HAP-1 (cell line): ENCODE data around the gene SLC6A13.

Source experiments
- DNase-seq, 2 experiments: peaks; one replicate each; pipeline ENCODE4 v3.0.0-alpha.2; 2016 to 2020; ENCODE audit warnings: low spot score in 2 of 2
- H3K27me3 ChIP-seq: fragments of 250-450 bp; sonication (Bioruptor Pico); 2 replicates; pipeline ENCODE4 v1.5.1; 2020; ENCODE audit warnings: low read depth, mild to moderate bottlenecking, moderate library complexity
- H3K36me3 ChIP-seq: fragments of 250-450 bp; sonication (Bioruptor Pico); replicated peaks from 2 replicates; pipeline ENCODE4 v1.5.1; 2020; ENCODE audit warnings: mild to moderate bottlenecking
- H3K4me1 ChIP-seq: fragments of 250-450 bp; sonication (Bioruptor Pico); 2 replicates; pipeline ENCODE4 v1.5.1; 2020; ENCODE audit warnings: mild to moderate bottlenecking
- H3K4me3 ChIP-seq: fragments of 250-450 bp; sonication (Bioruptor Pico); 2 replicates; pipeline ENCODE4 v1.5.1; 2020; ENCODE audit warnings: mild to moderate bottlenecking, moderate library complexity
- H3K9me3 ChIP-seq: fragments of 250-450 bp; sonication (Bioruptor Pico); 2 replicates; pipeline ENCODE4 v1.5.1; 2020; ENCODE audit warnings: mild to moderate bottlenecking, moderate library complexity
- in situ Hi-C: fragments of 300-500 bp; cut with MboI; formaldehyde crosslinking; loops from 3 replicates; pipeline ENCODE4 v1.14.3; 2020; ENCODE audit warnings: low sequenced_read_pairs, inconsistent platforms, mixed read lengths

The SLC6A13 gene

DNA sequence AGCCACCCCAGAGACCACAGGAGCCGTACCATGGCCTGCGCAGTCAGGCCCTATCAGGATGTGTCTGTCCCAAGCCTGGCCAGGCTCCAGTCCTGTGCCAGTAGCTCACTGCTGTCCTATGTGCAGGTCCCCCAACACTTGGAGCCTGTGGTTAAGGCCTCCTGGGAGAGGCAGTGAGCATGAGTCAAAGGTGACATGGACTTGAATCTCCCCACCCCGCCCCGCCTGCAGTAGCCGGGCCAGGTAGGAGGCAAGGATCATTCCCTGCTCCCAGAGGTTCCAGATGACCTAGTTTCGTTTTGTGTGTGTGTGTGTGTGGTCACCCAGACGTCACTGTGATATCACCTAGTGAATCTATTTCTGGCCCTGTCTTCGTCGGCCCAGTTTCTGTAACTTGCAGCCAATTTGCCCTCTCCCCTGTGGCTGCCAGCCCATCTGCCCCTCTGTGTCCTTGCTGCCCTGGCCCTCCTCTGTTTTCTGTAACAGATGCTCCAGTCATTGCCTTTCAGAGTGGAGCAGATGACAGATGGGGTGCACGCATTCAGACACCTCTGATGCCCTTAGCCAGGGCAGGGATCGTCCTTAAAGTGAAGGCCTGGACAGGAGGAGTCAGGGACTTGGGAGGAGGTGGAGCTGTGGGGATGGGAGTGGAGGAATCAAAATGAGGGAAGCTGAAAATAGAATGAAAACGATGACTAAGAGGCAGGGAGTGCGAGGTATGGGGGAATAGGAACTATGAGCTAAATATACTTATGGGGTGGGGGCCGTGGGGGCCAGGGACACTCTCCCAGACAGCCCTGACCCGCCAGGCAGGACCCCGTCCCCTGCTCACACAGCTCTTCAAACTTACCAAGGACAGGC lies 86.1 kb downstream of the SLC6A13 start:
- no peaks in the 10 kb centered on the region for H3K36me3 ChIP-seq
- H3K9me3 ChIP-seq: no peaks in the 10 kb centered on the region
- DNase-seq: no peak
- in situ Hi-C loops: no loop called here
- H3K27me3 ChIP-seq: no peaks in the 10 kb centered on the region
- H3K4me1 ChIP-seq: no peaks in the 10 kb centered on the region
- no peak overlapping the region for H3K4me3 ChIP-seq

DNA sequence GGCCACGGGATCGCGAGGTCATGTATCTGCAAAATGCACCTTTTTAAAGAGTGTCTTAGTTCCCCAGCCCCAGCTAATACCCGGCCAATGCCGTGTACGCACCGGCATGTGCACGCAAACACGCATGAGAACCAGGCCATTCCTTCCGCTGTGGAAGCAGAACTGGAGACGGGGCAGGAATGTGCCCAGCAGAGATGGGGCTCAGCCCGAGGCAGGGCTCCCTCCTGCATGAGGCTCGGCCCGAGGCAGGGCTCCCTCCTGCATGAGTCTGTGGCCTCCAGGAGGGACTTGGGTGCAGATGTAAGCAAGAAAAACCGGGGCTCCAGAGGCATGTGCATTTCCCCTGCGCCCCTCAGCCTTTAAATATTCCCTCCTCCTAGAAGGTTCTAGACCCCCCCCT lies 86.9 kb downstream of the SLC6A13 start:
- Histone ChIP-seq H3K4me1 (no peaks in the 10 kb centered on the region), H3K36me3 (no peaks in the 10 kb centered on the region), H3K9me3 (no peaks in the 10 kb centered on the region), H3K4me3 (no peak overlapping the region), H3K27me3 (no peaks in the 10 kb centered on the region)
- DNase-seq: no peak
- in situ Hi-C loops: no loop called here

DNA sequence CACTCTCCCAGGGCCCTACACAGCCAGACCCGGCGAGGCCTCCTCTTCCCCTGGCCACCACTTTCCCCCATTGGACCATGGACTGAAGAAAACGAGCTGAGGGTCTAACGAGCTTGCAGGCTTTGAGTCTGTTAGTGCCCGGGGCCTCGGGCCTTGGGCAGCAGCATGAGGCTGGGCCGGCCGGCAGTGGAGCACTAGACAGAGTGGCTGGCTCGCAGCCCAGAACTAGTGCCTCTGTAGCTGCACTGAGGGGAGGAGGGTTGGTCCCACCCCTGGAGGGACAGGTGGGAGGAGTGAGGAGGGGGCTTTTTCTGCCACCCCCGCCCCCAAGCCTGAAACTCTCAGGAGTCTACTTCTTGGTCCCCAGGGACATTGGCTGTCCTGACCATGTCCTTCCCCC lies 87.4 kb downstream of the SLC6A13 start:
- no peaks in the 10 kb centered on the region for H3K4me1 ChIP-seq
- no peak for DNase-seq
- in situ Hi-C loops: no loop called here
- H3K36me3 ChIP-seq: no peaks in the 10 kb centered on the region
- H3K27me3 ChIP-seq: no peaks in the 10 kb centered on the region
- no peak overlapping the region for H3K4me3 ChIP-seq
- no peaks in the 10 kb centered on the region for H3K9me3 ChIP-seq

DNA sequence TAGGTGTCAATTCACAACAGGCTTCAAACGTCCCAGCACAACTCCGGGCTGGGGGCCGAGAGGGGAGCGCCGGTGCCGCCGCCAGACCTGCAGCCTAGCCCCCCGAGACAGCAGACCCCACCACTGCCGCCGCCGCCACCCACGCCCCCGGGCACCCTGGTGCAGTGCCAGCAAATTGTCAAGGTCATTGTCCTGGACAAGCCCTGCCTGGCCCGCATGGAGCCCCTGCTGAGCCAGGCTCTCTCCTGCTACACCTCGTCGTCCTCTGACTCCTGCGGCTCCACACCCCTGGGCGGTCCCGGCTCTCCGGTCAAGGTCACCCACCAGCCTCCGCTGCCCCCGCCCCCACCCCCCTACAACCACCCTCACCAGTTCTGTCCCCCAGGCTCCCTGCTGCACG lies 88.0 kb downstream of the SLC6A13 start:
- H3K4me1 ChIP-seq: no peaks in the 10 kb centered on the region
- no peak overlapping the region for H3K4me3 ChIP-seq
- H3K27me3 ChIP-seq: no peaks in the 10 kb centered on the region
- in situ Hi-C loops: no loop called here
- no peak for DNase-seq
- H3K9me3 ChIP-seq: no peaks in the 10 kb centered on the region
- no peaks in the 10 kb centered on the region for H3K36me3 ChIP-seq

DNA sequence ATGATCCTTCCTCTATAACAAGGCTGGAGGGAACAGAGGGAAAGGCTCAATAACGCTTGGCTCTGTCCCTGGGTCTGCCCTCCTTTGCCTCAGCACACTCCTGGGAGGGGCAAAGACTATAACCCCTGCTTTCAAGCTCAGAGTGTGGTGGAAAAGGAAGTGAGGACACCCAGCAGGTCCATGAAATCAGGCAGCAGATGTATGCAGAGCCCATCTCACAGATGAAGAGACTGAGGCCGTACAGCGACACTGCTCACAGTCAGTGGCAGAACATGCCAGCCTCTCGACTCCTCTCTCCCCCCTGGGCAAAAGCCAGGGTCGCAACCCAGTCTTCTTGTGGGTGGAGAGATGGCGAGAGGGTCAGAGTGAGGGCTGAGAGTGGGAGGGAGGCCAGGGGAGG lies 88.5 kb downstream of the SLC6A13 start:
- Histone ChIP-seq H3K4me3 (no peak overlapping the region), H3K27me3 (no peaks in the 10 kb centered on the region), H3K36me3 (no peaks in the 10 kb centered on the region), H3K9me3 (no peaks in the 10 kb centered on the region), H3K4me1 (no peaks in the 10 kb centered on the region)
- no peak for DNase-seq
- in situ Hi-C loops: no loop called here

DNA sequence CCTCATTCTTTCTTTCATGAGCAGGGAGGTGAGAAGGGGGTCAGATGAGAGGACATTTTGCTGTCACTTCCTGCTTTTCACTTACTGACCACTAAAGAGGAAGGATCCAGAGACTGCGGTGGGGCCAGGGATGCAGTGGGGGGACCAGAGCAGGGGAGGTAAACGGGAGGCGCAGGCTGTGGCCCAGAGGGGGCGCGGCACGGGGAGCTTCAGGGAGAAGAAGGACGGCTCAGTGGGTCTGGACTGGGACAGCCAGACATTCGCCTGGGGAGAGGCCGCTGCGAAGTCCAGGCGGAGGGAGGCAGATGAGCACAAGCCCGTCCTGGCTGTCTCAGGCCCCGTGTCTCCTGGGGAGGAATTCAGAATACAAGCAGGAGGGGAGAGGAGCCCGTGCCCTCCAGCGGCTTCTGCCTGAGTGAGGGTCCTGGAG lies 89.9 kb downstream of the SLC6A13 start:
- no peak for DNase-seq
- H3K4me1 ChIP-seq: no peaks in the 10 kb centered on the region

DNA sequence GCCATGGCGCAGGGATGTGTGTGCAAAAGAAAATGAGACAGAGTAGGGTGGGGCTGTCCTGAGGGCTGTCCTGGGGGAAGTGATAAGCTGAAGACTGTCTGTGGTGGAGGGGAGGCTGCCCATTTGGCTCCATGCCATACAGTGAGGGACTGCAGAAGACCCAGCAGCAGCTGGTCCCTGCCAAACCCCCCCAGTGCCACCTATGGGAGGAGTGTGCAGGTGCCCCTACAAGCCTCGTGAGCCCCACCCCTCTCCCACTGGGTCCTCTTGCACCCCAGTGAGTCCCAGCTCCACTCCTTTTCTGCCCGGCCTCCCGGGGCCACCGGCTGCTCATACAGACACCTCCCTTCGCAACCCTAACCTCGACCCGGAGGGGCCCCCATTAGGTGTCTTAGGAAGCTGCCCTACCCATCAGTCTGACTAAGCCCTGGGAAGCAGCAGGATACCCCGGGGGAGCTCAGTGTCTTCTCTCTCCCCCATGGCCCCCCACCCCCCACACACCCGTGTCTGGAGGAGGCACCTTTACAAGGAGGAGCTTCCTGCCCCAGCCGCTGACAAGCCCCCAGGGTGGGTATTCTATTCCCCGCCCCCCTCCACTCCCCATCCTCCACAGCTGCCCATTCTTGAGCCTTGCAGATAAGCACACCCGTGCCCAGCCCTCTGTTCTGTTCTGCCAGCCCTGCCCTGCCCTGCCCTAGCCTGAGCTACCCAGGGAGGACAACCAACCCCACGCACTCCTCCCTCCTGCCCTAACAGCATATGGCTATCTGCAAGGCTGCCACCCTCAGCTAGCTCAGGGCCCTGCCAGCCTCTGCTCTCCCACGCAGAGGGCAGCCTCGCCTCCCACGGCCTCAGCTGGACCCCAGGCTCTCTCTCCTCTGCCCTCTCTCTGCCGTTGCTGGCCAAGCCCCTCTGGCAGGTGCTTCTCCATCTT lies 90.6 kb downstream of the SLC6A13 start:
- in situ Hi-C loops: no loop called here
- H3K9me3 ChIP-seq: no peaks in the 10 kb centered on the region
- DNase-seq: no peak
- H3K36me3 ChIP-seq: no peaks in the 10 kb centered on the region
- H3K4me3 ChIP-seq: no peak overlapping the region
- no peaks in the 10 kb centered on the region for H3K27me3 ChIP-seq
- no peaks in the 10 kb centered on the region for H3K4me1 ChIP-seq

More for the DNA sequence above, 89.9 kb downstream of the SLC6A13 start:
- no peaks in the 10 kb centered on the region for H3K27me3 ChIP-seq
- in situ Hi-C loops: no loop called here
- H3K9me3 ChIP-seq: no peaks in the 10 kb centered on the region
- H3K36me3 ChIP-seq: no peaks in the 10 kb centered on the region
- H3K4me3 ChIP-seq: no peak overlapping the region

DNA sequence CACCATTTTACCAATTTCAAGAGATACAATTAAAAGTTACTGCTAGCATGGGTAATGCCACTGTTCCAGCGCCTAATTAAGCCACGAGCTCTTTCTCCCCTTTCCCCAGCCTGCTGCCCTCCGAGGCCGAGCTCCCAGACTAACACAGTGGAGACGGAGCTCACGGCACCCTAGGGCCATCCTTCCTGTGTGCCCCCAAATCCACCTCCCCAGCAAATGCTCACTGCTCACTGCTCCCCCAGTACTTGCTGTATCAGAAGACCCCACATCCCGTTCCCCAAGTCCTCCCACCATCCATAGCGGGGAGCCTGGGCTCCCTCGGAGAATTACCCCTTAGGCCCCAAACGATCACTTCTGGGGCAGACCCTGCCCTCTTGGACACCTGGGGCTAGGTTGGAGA lies 91.4 kb downstream of the SLC6A13 start:
- Histone ChIP-seq H3K4me3 (no peak overlapping the region), H3K27me3 (no peaks in the 10 kb centered on the region), H3K36me3 (no peaks in the 10 kb centered on the region), H3K9me3 (no peaks in the 10 kb centered on the region), H3K4me1 (no peaks in the 10 kb centered on the region)
- in situ Hi-C loops: no loop called here
- DNase-seq: no peak
